ENCODE results near the gene FAAP100.

GRCh38 chr17:81545160-81545949 is 6.8 kb downstream of the FAAP100 start:
- no peak for TF ChIP-seq POLR2A (IDR thresholded peaks at IDR 0.05; ENCODE audit: extremely low read depth, insufficient read length)
- TF ChIP-seq CTCF (IDR thresholded peaks at IDR 0.05; ENCODE audit: low read depth, low read length), result no peak

All from NB4 (cell line).